ENCODE data around the gene NUDT15. TPM values are rescaled to one million over a fixed set of nuclear protein-coding genes. Genes with fewer than 3 reads are reported as not detected.

Gene NUDT15
- total RNA-seq, 1 donor from 2014 or later = 30.7 TPM

GRCh38 chr13:48068952-48069351 lies 31.4 kb downstream of the NUDT15 start:
- Mint-ChIP-seq H3K27ac (no peak overlapping the region), H3K4me1 (ENCODE audit: low read depth) (no peaks in the 10 kb centered on the region), H3K9me3 (ENCODE audit: low read depth) (peaks cover 47% of the 10 kb centered on the region), H3K4me3 (ENCODE audit: low read depth) (no peak overlapping the region), H3K27me3 (no peaks in the 10 kb centered on the region), H3K36me3 (ENCODE audit: insufficient read depth) (peaks cover 80% of the 10 kb centered on the region)
- no peak for DNase-seq (ENCODE audit: low spot score, unreplicated experiment)
- no peak for TF ChIP-seq CTCF (IDR thresholded peaks at IDR 0.05; ENCODE audit: unreplicated experiment)

- peaks cover 51% of the 10 kb centered on the region for H3K9me3 Mint-ChIP-seq (ENCODE audit: low read depth)
- H3K4me1 Mint-ChIP-seq (ENCODE audit: low read depth) = no peaks in the 10 kb centered on the region
- no peak for TF ChIP-seq CTCF (IDR thresholded peaks at IDR 0.05; ENCODE audit: unreplicated experiment)
- no peak overlapping the region for H3K4me3 Mint-ChIP-seq (ENCODE audit: low read depth)
- DNase-seq (ENCODE audit: low spot score, unreplicated experiment) = no peak
- H3K27me3 Mint-ChIP-seq = no peaks in the 10 kb centered on the region
- no peak overlapping the region for H3K27ac Mint-ChIP-seq
- H3K36me3 Mint-ChIP-seq (ENCODE audit: insufficient read depth) = peaks cover 86% of the 10 kb centered on the region
Observed at GRCh38 chr13:48069573-48069972, 32.0 kb downstream of the NUDT15 start.

- H3K9me3 Mint-ChIP-seq (ENCODE audit: low read depth) = peaks cover 55% of the 10 kb centered on the region
- no peak overlapping the region for H3K4me3 Mint-ChIP-seq (ENCODE audit: low read depth)
- H3K27me3 Mint-ChIP-seq = no peaks in the 10 kb centered on the region
- no peak overlapping the region for H3K27ac Mint-ChIP-seq
- no peak for DNase-seq (ENCODE audit: low spot score, unreplicated experiment)
- no peaks in the 10 kb centered on the region for H3K4me1 Mint-ChIP-seq (ENCODE audit: low read depth)
- TF ChIP-seq CTCF (IDR thresholded peaks at IDR 0.05; ENCODE audit: unreplicated experiment) = no peak
- peaks cover 95% of the 10 kb centered on the region for H3K36me3 Mint-ChIP-seq (ENCODE audit: insufficient read depth)
Observed at GRCh38 chr13:48070942-48071341, 33.4 kb downstream of the NUDT15 start.

GRCh38 chr13:48072304-48072703 lies 34.8 kb downstream of the NUDT15 start:
- peaks cover 90% of the 10 kb centered on the region for H3K36me3 Mint-ChIP-seq (ENCODE audit: insufficient read depth)
- DNase-seq (ENCODE audit: low spot score, unreplicated experiment) = no peak
- H3K4me1 Mint-ChIP-seq (ENCODE audit: low read depth) = no peaks in the 10 kb centered on the region
- H3K9me3 Mint-ChIP-seq (ENCODE audit: low read depth) = peaks cover 52% of the 10 kb centered on the region
- no peak for TF ChIP-seq CTCF (IDR thresholded peaks at IDR 0.05; ENCODE audit: unreplicated experiment)
- no peaks in the 10 kb centered on the region for H3K27me3 Mint-ChIP-seq
- no peak overlapping the region for H3K4me3 Mint-ChIP-seq (ENCODE audit: low read depth)
- no peak overlapping the region for H3K27ac Mint-ChIP-seq

GRCh38 chr13:48072787-48073186 lies 35.3 kb downstream of the NUDT15 start:
- no peak overlapping the region for H3K27ac Mint-ChIP-seq

More at GRCh38 chr13:48072787-48073186, 35.3 kb downstream of the NUDT15 start:
- Mint-ChIP-seq H3K4me1 (ENCODE audit: low read depth) (no peaks in the 10 kb centered on the region), H3K4me3 (ENCODE audit: low read depth) (no peak overlapping the region), H3K9me3 (ENCODE audit: low read depth) (peaks cover 47% of the 10 kb centered on the region), H3K27me3 (no peaks in the 10 kb centered on the region), H3K36me3 (ENCODE audit: insufficient read depth) (peaks cover 85% of the 10 kb centered on the region)
- no peak for DNase-seq (ENCODE audit: low spot score, unreplicated experiment)
- no peak for TF ChIP-seq CTCF (IDR thresholded peaks at IDR 0.05; ENCODE audit: unreplicated experiment)

All from progenitor cell of endocrine pancreas (in vitro differentiated cells).